PFSK-1 (cell line): ENCODE measurements around the gene STON2.

Experiments used
- POLR2AphosphoS5 ChIP-seq: IDR thresholded peaks from 2 replicates; pipeline ENCODE4 v1.6.1; 2012; ENCODE audit warnings: low read depth, mild to moderate bottlenecking, control low read depth, low read length, moderate library complexity
- SIN3A ChIP-seq: IDR thresholded peaks from 2 replicates; pipeline ENCODE4 v1.6.1; 2012; ENCODE audit warnings: mild to moderate bottlenecking, low read length, moderate library complexity, borderline replicate concordance; ENCODE audit not compliant: insufficient read depth
- TAF1 ChIP-seq: IDR thresholded peaks from 2 replicates; pipeline ENCODE4 v1.6.1; 2012; ENCODE audit warnings: low read length, control low read depth, borderline replicate concordance; ENCODE audit not compliant: insufficient read depth

DNA sequence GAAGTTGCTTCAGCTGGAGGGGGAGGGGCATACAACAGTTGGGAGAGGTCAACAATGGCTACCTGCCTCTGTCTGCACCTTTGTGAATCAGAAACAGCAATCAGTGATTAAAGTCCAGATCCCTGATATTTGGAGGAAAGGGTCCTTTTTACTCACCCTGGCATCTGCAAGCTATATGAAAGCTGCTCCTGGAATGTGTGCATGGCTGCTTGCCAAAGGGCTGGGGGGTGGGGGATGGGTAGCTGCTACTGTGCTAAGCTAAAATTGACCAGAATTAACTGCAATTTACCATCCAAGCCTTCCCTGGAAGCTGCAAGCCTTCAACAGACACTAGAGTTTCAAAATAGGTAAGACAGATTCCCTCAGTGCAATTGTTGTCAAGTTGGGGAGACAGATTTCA, 165.8 kb downstream of the STON2 start:
- TF ChIP-seq POLR2AphosphoS5, result no peak
- TF ChIP-seq TAF1, result no peak
- TF ChIP-seq SIN3A, result no peak
